GM15510 (cell line): ENCODE measurements around the gene GSTM3.
"Not testable (repeated sequence)": the region's sequence is repeated elsewhere in the genome, so short reads cannot be mapped to it uniquely, and the experiment has no call there.

Experiments used
- POLR2A ChIP-seq: IDR thresholded peaks from 3 replicates; pipeline ENCODE4 v1.6.1; 2011; ENCODE audit warnings: borderline replicate concordance; ENCODE audit not compliant: insufficient read length; ENCODE audit errors: extremely low read depth

Gene GSTM3

GRCh38 chr1:109711593-109712320 is 29.1 kb downstream of the GSTM3 start, which contains the start of gene GSTM5:
TSS of gene GSTM5 (plus strand) at chr1:109712251. CDS start at chr1:109712313, 62 bp downstream.
- not testable (repeated sequence) for TF ChIP-seq POLR2A

- TF ChIP-seq POLR2A, result no peak
Measured at GRCh38 chr1:109705411-109705810, 35.4 kb downstream of the GSTM3 start.

GRCh38 chr1:109704173-109704572 is 36.7 kb downstream of the GSTM3 start:
- no peak for TF ChIP-seq POLR2A

GRCh38 chr1:109697066-109697465 is 43.8 kb downstream of the GSTM3 start:
- TF ChIP-seq POLR2A, result no peak

- TF ChIP-seq POLR2A, result no peak
Measured at GRCh38 chr1:109691759-109692158, 49.1 kb downstream of the GSTM3 start.

- TF ChIP-seq POLR2A, result no peak
Measured at GRCh38 chr1:109689844-109690405, 50.9 kb downstream of the GSTM3 start.

- TF ChIP-seq POLR2A, result no peak
Measured at GRCh38 chr1:109687641-109688499, 53.0 kb downstream of the GSTM3 start, which contains the start of gene GSTM1. TSS of gene GSTM1 (plus strand) at chr1:109687817. CDS start at chr1:109687874, 57 bp downstream.
